ENCODE data around the gene MAD1L1. TPM values are rescaled to one million over a fixed set of nuclear protein-coding genes. Genes with fewer than 3 reads are reported as not detected.

Gene MAD1L1
- total RNA-seq, 1 experiment from 2014 or later, result 38.5 TPM

DNA sequence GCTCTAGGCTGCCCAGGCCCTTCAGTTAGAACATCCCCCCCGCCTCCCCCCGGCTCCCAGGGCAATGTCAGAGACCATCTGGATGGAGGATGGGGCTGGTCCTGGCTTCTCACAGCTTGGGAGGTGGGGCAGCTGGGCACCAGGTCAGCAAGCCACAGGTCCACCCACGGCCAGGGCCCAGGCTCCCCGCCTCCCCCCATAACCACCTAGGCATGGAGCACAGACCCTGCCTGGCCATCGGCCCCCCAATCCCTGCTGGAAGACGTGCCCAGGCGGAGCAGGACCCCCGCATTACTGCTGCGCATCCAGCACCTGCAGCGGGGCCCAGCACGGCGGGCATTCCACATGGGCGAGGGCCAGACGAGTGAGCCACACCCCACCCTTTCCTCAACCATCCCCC is 393.0 kb downstream of the MAD1L1 start:
- H3K36me3 ChIP-seq (ENCODE audit: control insufficient read depth in 1 of 2, insufficient read depth in 2 of 2, low read length in 2 of 2), result no peaks in the 10 kb centered on the region
- no peaks in the 10 kb centered on the region for H3K9me2 ChIP-seq (ENCODE audit: insufficient read depth)
- RAD21 ChIA-PET (ENCODE audit: low non-redundant PET in 1 of 2, low total read pairs in 2 of 2, uncharacterized antibody in 2 of 2, unreplicated experiment in 2 of 2), result no interaction called here
- no peaks in the 10 kb centered on the region for H3K27me3 ChIP-seq (ENCODE audit: insufficient read depth, low read length)
- H3K9ac ChIP-seq (ENCODE audit: low read length), result no peak overlapping the region
- no TSS peak for BruUV-seq (replicated peaks)
- POLR2A ChIA-PET, result no interaction called here
- CTCF ChIA-PET, result no interaction called here
- H3K4me3 ChIP-seq (replicated peaks in 1 of 2; ENCODE audit: low read depth in 1 of 2, low read length in 2 of 2), result no peak overlapping the region
- H3K79me2 ChIP-seq (ENCODE audit: insufficient read depth, low read length), result no peaks in the 10 kb centered on the region
- no peak overlapping the region for H2AFZ ChIP-seq (ENCODE audit: low read depth, low read length, poor library complexity, severe bottlenecking)
- H3K4me2 ChIP-seq (ENCODE audit: low read length), result no peak overlapping the region
- no peaks in the 10 kb centered on the region for H3K9me3 ChIP-seq (ENCODE audit: control insufficient read depth in 1 of 2, insufficient read depth in 1 of 2, low read depth in 1 of 2, low read length in 2 of 2)
- H3K27ac ChIP-seq (ENCODE audit: low read depth, low read length), result no peak overlapping the region
- H4K20me1 ChIP-seq (ENCODE audit: insufficient read depth), result no peaks in the 10 kb centered on the region
- ATAC-seq, result no peak
- TF ChIP-seq ELF1 (IDR thresholded peaks at IDR 0.05; ENCODE audit: borderline replicate concordance, low read depth) (no peak), CEBPB (IDR thresholded peaks at IDR 0.05; ENCODE audit: low read depth) (no peak), POLR2A (IDR thresholded peaks at IDR 0.05; ENCODE audit: borderline replicate concordance, extremely low read depth, insufficient read depth, insufficient read length) (no peak), ZNF274 (IDR thresholded peaks at IDR 0.05; ENCODE audit: low read depth, low read length) (no peak), CTCF (IDR thresholded peaks at IDR 0.05 in 2 of 3, conservative IDR thresholded peaks at IDR 0.05 in 1 of 3; ENCODE audit: borderline replicate concordance in 1 of 3, insufficient read depth in 1 of 3, low read depth in 2 of 3, low read length in 2 of 3) (no peak), SRF (IDR thresholded peaks at IDR 0.05; ENCODE audit: low read depth) (no peak), SP1 (IDR thresholded peaks at IDR 0.05; ENCODE audit: low read depth) (no peak), YY1 (IDR thresholded peaks at IDR 0.05; ENCODE audit: extremely low read depth, insufficient replicate concordance, low read depth, low read length) (no peak), RAD21 (IDR thresholded peaks at IDR 0.05; ENCODE audit: low read depth) (no peak), SIN3A (IDR thresholded peaks at IDR 0.05; ENCODE audit: low read depth) (no peak), EZH2 (IDR thresholded peaks at IDR 0.05) (no peak), POLR2AphosphoS5 (IDR thresholded peaks at IDR 0.05; ENCODE audit: low read depth, low read length) (no peak), FOSL1 (IDR thresholded peaks at IDR 0.05; ENCODE audit: low read depth) (no peak), EZH2phosphoT487 (IDR thresholded peaks at IDR 0.05; ENCODE audit: borderline replicate concordance) (no peak), ZFX (IDR thresholded peaks at IDR 0.05) (no peak), TCF7L2 (IDR thresholded peaks at IDR 0.05; ENCODE audit: borderline replicate concordance, extremely low read depth, insufficient read depth, insufficient read length) (no peak)
- TF ChIP-seq, protein P1, sequence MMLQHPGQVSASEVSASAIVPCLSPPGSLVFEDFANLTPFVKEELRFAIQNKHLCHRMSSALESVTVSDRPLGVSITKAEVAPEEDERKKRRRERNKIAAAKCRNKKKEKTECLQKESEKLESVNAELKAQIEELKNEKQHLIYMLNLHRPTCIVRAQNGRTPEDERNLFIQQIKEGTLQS (IDR thresholded peaks at IDR 0.05), result no peak
- TF ChIP-seq, protein P2, sequence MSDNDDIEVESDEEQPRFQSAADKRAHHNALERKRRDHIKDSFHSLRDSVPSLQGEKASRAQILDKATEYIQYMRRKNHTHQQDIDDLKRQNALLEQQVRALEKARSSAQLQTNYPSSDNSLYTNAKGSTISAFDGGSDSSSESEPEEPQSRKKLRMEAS (IDR thresholded peaks at IDR 0.05), result no peak
- TF ChIP-seq, protein P3, sequence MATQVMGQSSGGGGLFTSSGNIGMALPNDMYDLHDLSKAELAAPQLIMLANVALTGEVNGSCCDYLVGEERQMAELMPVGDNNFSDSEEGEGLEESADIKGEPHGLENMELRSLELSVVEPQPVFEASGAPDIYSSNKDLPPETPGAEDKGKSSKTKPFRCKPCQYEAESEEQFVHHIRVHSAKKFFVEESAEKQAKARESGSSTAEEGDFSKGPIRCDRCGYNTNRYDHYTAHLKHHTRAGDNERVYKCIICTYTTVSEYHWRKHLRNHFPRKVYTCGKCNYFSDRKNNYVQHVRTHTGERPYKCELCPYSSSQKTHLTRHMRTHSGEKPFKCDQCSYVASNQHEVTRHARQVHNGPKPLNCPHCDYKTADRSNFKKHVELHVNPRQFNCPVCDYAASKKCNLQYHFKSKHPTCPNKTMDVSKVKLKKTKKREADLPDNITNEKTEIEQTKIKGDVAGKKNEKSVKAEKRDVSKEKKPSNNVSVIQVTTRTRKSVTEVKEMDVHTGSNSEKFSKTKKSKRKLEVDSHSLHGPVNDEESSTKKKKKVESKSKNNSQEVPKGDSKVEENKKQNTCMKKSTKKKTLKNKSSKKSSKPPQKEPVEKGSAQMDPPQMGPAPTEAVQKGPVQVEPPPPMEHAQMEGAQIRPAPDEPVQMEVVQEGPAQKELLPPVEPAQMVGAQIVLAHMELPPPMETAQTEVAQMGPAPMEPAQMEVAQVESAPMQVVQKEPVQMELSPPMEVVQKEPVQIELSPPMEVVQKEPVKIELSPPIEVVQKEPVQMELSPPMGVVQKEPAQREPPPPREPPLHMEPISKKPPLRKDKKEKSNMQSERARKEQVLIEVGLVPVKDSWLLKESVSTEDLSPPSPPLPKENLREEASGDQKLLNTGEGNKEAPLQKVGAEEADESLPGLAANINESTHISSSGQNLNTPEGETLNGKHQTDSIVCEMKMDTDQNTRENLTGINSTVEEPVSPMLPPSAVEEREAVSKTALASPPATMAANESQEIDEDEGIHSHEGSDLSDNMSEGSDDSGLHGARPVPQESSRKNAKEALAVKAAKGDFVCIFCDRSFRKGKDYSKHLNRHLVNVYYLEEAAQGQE (IDR thresholded peaks at IDR 0.05; ENCODE audit: low read depth), result no peak
- intact Hi-C loops (cut with micrococcal nuclease), result no loop called here
- no peaks in the 10 kb centered on the region for H3K4me1 ChIP-seq (ENCODE audit: control insufficient read depth in 1 of 2, insufficient read depth in 2 of 2, low read length in 2 of 2)
- DNase-seq (ENCODE audit: low read depth, low spot score), result no peak
